GM10248 (cell line): Measurements from ENCODE around the gene ZER1.

Source experiments
- CTCF ChIA-PET: fragments of 300-600 bp; sonication (Branson Sonifier 250); formaldehyde crosslinking; extraction: SDS; loops from one replicate; lab custom pipeline; 2021; ENCODE audit warnings: antibody characterized with exemption; lab: Yijun Ruan, JAX
- POLR2A ChIA-PET: fragments of 350-650 bp; sonication (Branson Sonifier 250); formaldehyde crosslinking; extraction: SDS; loops from one replicate; lab custom pipeline; 2020; ENCODE audit warnings: antibody characterized with exemption; lab: Yijun Ruan, JAX
- DNase-seq: peaks from one replicate; pipeline ENCODE4 v3.0.0; 2012; ENCODE audit errors: extremely low spot score
- TF ChIP-seq, protein P1 (sequence below): IDR thresholded peaks from 2 replicates; pipeline ENCODE4 v1.5.1; 2012; ENCODE audit warnings: mild to moderate bottlenecking, low read depth; ENCODE audit errors: extremely low read depth, missing control alignments, control extremely low read depth

The ZER1 gene

DNA sequence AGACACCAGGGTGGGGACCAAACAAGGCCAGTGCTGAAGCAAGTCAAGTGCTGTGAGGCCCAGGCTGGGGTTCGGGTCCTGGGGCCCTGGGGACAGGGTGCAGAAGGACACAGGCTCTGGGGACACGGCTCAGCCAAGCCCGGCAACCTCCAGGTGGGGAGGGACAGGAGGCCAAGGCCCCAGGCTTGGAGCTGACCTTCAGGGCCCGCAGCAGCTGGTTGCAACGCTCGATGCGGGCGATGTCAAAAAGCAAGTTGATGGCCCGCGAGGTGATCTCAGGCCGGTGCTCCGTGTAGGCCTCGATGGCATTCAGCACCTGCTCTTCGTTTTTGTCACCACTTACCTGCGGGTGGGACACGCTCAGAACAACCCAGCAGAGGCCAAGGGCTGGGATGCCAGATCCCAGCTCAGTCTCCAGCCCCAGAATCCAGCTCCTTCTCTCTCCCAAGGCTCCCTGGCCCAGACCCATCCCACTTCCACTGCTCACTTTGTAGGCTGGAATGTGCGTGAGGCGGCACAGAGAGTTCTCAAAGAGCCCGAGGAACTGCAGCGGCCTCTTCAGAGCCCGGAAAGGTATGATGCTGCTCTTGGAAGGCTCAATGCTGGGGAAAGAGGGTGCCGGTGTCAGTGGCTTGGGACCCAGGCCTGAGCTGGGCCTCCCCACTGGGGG is 20.7 kb downstream of the ZER1 start:
- DNase-seq = no peak
- ChIA-PET POLR2A (no interaction called here), CTCF (interaction anchor here (1.2 to 3.2 kb wide), 2 partner anchors 49 to 67 kb away, joined by 4 to 10 read pairs; partner anchors contain the start of genes ENDOG and PKN3)
- TF ChIP-seq, protein P1, sequence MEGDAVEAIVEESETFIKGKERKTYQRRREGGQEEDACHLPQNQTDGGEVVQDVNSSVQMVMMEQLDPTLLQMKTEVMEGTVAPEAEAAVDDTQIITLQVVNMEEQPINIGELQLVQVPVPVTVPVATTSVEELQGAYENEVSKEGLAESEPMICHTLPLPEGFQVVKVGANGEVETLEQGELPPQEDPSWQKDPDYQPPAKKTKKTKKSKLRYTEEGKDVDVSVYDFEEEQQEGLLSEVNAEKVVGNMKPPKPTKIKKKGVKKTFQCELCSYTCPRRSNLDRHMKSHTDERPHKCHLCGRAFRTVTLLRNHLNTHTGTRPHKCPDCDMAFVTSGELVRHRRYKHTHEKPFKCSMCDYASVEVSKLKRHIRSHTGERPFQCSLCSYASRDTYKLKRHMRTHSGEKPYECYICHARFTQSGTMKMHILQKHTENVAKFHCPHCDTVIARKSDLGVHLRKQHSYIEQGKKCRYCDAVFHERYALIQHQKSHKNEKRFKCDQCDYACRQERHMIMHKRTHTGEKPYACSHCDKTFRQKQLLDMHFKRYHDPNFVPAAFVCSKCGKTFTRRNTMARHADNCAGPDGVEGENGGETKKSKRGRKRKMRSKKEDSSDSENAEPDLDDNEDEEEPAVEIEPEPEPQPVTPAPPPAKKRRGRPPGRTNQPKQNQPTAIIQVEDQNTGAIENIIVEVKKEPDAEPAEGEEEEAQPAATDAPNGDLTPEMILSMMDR = no peak

- ChIA-PET POLR2A (no interaction called here), CTCF (interaction anchor here (0.7 to 1.2 kb wide), 3 partner anchors 17 to 56 kb away, joined by 3 to 5 read pairs (median 3); no protein-coding TSS in a partner anchor)
- DNase-seq = no peak
- TF ChIP-seq, protein P1 = no peak
Observed at GRCh38 chr9:128747241-128747640, 24.5 kb downstream of the ZER1 start.

DNA sequence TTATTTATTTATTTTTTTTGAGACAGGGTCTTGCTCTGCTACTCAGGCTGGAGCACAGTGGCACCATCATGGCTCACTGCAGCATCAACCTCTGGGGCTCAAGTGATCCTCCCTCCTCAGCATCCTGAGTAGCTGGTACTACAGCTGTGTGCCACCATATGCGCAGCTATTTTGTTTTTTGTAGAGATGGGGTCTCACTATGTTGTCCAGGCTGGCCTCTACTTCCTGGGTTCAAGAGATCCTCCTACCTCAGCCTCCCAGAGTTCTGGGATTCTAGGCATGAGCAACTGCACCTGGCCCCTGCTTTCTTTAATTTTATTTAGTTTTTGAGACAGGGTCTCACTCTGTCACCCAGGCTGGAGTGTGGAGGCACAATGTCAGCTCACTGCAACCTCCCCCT is 28.3 kb downstream of the ZER1 start:
- ChIA-PET CTCF (interaction anchor here (1.7 kb wide), 1 partner anchor 10 kb away, joined by 4 read pairs; no protein-coding TSS in a partner anchor), POLR2A (interaction anchor here (0.5 to 0.6 kb wide), 4 partner anchors 85 to 1300 kb away, joined by 3 to 5 read pairs (median 4); no protein-coding TSS in a partner anchor)
- TF ChIP-seq, protein P1 = no peak
- DNase-seq = no peak

DNA sequence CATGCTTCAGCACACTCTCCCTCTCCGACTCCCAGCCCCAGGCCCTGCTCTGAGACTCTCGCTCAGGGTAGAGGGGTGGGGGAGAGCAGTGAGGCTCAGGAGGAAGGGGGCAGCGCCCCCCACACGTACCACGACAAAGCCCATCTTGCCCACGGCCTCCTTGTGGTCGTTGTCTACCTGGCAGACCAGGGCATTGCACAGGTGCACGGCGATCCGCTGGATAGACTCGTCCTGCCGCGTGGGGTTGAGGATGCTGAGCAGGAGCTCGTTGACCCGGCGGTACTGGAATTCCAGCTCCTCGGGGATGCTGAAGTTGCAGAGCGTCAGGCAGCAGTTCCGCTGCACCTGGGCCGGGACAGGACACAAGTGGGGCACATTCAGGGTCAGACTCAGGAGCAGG is 29.3 kb downstream of the ZER1 start:
- DNase-seq = no peak
- POLR2A ChIA-PET = no interaction called here
- CTCF ChIA-PET = interaction anchor here (1.3 to 1.7 kb wide), 2 partner anchors 9 to 40 kb away, joined by 4 read pairs; partner anchors contain the start of gene PKN3
- TF ChIP-seq, protein P1 = no peak

- TF ChIP-seq, protein P1 = no peak
- ChIA-PET CTCF (no interaction called here), POLR2A (interaction anchor here (0.7 kb wide), 2 partner anchors 27 to 84 kb away, joined by 3 to 8 read pairs; no protein-coding TSS in a partner anchor)
- DNase-seq = no peak
Observed at GRCh38 chr9:128735373-128735772, 36.4 kb downstream of the ZER1 start.

- POLR2A ChIA-PET = no interaction called here
Observed at GRCh38 chr9:128733256-128733655, 38.5 kb downstream of the ZER1 start.

More at GRCh38 chr9:128733256-128733655, 38.5 kb downstream of the ZER1 start:
- CTCF ChIA-PET = interaction anchor here (1.0 to 2.4 kb wide), 11 partner anchors 8 to 195 kb away, joined by 3 to 11 read pairs (median 4); partner anchors contain the start of genes ENDOG, PKN3 and ZDHHC12
- no peak for DNase-seq
- TF ChIP-seq, protein P1 = peak; percentile 49
